Activated CD8-positive, alpha-beta memory T cell treated with anti-CD3 and anti-CD28 coated beads, Interleukin-2, amount 50 U/mL, for 4 hours (primary cell): Measurements from ENCODE around the gene MIEF1.

ENCODE experiments used
- DNase-seq: peaks from one replicate; pipeline ENCODE4 v3.0.0-alpha.2; 2020

MIEF1 gene

DNA sequence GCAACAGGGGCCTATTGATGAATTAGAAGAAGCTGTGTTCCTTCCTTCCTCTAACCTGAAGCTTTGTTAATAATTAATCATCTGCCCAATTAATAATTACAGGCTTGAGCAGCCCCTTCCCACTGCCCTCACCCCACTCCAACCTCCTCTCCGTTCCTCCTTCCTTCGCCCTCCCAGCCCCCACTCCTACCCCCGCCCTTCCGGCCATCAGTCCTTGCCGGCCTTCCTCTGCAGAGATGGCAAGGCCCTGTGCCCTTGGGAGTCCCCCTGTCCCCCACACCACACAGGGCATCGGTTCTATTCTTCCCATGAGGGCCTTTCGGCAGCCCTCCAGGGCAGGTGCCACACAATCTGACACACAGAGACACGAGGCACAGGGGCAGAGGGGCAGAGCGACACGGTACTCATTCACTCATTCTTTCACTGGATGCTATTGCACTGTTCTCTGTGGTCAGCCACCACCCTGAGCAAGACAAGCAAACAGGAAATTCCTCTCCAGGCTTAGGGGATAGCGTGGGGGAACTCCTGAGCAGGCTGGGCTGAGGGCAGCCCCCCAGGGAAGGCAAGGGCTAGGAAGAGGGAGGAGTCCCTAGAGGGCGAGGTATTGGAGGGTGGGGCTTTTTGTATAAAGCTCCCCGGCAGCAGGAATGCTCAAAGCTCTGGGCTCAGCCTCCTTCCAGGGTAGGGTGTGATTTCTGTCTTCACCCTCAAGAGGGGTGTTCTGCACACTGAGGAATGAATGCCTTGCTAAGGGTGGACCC lies 30.5 kb upstream of the MIEF1 start:
- no peak for DNase-seq

DNA sequence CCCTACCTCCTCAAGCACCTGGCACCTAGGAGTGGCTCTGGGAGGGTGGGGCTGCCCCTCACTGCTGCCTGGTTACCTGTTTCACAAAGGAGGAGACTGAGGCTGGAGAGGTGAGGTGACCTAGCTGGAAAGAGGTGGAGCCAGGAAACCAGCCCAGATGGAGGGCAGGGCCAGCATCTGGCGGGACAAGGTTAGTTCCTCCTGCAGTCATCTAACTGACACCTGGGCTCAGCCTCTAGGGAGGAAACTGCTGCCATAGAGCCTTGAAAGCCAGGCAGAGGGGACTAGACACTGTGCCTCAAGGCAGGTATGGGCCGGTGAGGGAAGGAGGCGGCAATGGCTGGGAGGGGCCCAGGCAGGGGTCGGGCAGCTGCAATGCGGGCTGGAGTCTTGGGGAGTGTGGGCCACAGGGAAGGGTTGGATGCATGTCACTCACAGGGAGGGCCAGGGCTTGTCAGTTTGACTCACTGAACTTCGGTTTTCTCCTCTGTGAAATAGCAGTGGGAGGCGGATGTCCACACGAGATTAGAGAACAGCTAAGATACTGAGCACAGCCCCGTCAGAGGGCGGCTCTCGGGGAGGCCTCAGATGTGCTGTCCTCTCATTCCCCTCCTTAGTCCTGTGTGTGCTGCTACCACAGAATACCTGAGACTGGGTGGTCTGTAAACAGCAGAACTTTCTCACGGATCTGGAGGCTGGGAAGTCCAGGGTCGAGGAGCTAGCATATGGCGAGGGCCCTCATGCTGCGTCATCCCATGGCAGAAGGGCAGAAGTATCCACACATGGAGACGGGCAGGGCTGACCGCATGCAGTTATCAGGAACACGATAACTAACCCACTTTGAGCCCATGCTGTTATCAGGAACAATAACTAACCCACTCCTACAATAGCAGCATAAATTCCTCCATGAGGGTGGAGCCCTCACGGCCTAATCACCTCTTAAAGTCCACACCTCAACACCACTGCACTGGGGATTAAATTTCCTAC lies 29.2 kb upstream of the MIEF1 start:
- DNase-seq, result no peak

DNA sequence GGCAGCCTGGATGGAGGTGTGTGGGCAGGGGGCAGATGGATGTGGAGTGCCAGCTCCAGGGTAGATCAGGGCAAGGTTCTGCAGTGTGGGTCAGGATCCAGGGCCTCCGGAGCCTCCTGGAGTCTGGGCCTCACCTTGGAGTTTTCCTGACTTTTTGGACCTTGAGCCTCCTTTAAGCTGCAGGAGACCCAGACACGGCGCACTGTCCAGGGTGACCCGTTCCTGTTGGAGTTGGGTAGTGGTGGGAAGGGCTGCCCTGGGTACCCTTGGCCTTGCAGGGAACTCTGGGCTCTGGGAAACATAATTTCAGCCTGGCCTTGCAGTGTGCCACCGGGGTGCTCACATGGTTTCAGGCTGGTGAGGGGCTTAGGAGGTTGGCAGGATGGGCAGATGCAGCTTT lies 28.2 kb upstream of the MIEF1 start:
- no peak for DNase-seq

DNA sequence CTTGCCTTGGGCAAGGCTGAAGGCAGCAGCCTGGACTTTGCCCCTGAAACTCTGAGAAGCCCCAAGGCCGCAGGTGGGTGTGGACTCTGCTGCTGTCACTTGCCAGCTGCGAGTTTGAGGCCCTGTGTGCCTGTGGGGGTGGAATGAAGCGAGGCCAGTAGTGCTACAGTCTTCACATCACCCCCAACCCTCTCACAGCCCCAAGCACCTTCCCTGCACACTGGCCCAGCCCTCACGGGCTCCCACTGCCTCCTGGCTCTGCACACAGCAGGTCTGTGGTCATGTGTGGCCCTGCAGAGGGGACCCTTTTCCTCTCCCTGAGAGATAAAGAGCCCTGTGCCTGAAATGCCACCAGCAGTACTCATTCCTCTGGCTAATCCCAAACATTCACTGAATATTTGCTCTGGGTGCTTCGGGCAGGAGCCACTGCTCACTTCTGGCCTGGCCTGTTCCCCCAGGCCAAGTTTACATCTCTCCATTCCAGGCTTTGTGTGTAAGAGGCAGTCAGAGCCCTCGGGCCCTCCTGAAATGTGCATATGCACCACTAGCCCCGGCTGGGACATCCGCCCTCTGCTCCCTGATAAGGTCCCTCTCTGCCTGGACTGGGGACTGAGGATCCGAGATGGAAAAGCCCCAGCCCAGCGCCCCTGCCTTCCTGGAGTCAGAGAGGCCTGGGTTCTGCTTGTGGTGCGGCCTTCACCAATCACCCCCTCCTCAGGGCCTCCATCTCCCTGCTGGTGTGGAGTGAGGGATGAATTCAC lies 27.6 kb upstream of the MIEF1 start:
- DNase-seq, result no peak

DNA sequence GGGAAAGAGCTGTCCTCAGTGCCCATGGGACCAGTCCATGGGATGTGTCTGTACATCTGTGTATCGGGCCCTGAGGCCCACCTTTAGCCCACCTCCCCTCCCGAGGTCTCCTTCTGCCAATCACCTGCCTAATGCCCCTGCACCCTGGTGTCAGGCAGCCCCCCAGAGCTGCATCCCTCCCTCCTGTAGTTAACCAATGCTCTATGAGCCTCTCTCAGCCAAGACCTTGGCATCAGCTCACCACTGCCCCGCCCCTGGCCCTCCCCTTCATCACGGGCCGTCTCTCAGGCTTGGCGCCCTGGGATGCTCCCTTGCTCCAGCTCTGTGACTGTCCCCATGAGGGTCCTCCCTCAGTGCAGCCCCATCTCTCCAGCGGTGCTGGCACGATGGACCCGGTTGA lies 26.8 kb upstream of the MIEF1 start:
- DNase-seq, result no peak

DNA sequence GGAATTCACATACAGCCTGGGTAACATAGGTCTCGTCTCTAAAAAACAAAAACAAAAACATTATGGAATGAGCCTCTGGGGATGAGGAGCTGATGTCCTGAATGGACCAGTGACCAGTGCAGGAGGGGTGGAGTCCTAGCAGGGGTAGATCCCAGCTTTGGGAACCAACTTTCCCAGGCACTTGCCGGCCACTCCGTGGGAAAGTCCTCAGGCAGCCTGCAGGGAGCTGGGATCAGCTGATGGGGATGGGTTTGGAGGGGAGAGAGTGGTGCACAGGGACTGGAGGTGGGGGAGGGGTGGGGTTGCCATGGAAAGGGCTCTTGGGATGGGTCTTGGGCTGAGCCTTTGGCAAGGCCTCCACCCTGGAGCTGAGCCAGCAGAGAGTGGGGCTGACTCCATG lies 26.2 kb upstream of the MIEF1 start:
- DNase-seq, result no peak

DNA sequence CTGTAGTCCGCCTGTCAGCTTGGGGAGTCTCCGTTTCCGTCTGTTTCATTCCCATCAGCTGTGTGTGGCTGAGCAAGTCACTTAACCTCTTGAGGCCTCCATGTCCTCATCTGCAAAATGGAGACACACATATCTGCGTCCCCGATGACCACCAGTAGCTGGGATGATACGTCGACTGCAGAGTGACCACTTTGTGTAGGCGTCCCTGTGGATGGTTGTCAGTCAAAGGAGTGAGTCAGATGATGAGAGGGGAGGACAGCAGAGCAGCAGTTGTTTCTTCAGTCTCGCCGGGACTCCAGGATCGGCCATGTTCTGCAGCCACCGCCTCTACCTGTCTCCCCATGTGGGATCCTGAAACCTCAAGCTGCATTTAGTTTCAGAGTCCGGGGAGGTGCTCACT lies 25.4 kb upstream of the MIEF1 start:
- no peak for DNase-seq

DNA sequence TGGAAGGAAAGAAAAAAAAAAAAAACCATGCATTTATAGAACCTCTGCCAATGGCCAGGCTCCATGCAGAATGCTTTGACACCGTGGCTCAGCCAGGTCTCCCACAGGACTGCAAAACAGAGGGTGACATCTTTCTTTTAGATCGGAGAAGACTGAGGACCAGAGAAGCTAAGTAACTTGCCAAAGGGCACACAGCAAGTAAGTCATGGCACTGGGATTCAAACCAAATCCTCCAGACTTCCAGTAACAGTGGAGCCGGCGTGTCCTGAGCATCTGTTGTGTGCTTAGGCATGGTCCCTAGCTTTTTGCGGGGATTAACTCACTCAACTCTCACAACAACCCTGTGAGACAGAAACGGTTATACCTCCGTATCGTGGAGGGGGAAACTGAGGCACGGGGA lies 24.5 kb upstream of the MIEF1 start:
- no peak for DNase-seq

DNA sequence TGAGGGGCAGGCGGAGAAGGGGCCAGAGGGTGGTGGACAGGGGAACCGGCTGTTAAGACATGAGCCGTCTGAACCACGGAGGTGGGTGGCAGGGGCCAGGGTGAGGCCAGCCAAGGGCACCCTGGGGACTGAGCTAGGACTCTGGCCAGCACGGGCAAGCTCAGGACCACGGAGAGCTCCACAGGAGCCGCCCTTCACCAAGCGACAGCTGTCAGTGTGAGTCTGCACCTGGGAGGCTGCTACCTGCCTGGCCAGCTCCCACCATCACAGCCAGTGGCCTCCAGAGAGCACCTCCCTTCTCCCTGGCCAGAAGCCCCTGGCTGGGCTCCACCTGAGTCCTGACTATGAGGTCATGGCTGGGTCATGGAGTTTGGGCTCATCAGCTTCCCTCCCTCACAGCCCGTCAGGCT lies 23.6 kb upstream of the MIEF1 start:
- no peak for DNase-seq

DNA sequence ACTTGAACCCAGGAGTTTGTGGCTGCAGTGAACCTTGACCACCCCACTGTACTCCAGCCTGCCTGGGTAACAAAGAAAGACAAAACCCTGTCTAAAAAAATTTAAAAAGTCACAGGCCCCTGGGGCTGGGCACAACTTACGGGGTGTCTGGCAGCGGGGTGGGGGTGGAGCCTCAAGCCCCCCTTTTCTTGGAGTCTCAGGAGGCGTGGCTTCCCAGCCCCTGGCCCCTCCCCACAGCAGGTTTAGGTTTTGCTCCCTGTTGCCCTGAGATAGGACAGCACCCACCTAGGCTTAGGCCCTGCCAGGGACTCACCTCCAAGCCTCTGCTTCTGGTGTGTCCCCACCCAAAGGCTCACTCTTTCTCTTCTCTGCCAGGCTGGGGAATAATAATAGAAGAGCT lies 22.8 kb upstream of the MIEF1 start:
- DNase-seq, result no peak

DNA sequence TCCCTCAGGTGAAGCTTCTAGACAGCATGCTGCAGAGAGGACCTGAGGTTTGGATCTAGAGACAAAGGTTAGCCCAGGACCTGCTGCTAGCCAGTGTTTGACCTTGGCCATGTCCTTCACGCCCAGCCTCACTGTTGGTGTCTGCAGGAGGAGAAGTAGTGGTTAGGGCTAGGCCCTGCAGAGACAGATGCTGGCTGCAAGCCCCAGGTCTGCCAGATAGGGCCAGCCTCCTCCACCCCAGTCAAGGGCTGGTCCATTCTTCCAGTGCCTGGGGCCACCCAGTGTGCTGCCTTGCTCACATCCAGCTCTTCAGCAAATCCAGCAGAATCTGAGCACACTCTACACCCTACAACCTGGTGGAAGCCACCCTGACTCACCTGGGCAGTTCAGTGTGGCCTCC lies 21.5 kb upstream of the MIEF1 start:
- no peak for DNase-seq

DNA sequence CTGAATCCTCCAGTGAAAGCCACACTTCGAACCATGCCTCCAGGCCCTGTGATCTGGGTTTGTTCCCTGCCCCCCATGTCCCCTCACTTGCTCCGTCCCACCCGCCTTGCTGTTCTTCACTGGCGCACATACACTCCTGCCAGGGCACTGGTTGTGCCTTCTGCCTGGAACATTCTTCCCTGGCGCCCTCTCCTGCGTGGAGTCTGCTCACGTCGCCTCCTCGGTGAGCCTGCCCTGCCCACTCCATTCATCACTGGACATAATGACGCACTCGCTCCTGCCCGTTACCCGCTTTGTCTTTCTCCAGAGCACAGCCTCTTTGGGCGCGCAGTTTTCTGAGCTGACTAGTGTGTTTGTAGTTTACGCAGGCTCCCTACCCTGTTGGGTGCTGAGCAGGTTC lies 21.0 kb upstream of the MIEF1 start:
- no peak for DNase-seq

DNA sequence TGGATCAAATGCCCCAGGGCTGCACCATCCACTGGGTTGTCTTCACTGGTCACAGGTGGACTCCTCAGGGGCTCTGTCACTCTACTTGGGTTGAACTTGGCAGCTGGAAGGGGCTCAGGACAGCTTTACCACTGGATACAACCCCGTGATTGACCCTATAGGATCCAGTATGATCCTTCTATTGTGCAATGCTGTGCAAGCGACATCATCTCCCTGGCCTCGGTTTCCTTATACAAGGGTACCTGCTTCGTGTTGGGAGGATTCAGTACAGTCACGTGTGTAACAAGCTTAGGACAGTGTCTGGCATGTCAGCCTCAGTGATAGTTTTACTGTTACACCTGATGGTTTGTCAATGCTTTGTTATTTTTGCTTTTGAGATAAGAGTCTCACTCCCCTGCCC lies 20.5 kb upstream of the MIEF1 start:
- DNase-seq, result no peak

DNA sequence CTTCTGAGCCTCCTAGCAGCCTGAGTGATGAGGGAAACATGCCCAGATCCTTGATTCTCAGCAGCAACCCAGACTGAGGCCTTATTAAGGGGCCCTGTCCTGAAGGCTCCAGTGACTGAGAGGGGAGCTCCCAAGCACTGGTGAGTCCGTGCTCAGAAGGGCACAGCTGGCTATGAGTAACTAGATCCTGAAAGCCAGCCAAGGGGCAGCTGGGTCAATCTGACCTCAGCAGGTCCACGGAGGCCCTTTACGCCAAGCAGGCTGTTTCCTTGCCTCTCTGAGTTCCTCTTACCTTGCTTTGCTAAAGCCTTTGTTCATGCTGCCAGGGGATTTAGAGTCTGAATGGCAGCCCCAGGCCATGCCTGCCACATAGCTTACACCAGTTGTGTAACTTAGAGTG lies 19.3 kb upstream of the MIEF1 start:
- DNase-seq, result no peak

DNA sequence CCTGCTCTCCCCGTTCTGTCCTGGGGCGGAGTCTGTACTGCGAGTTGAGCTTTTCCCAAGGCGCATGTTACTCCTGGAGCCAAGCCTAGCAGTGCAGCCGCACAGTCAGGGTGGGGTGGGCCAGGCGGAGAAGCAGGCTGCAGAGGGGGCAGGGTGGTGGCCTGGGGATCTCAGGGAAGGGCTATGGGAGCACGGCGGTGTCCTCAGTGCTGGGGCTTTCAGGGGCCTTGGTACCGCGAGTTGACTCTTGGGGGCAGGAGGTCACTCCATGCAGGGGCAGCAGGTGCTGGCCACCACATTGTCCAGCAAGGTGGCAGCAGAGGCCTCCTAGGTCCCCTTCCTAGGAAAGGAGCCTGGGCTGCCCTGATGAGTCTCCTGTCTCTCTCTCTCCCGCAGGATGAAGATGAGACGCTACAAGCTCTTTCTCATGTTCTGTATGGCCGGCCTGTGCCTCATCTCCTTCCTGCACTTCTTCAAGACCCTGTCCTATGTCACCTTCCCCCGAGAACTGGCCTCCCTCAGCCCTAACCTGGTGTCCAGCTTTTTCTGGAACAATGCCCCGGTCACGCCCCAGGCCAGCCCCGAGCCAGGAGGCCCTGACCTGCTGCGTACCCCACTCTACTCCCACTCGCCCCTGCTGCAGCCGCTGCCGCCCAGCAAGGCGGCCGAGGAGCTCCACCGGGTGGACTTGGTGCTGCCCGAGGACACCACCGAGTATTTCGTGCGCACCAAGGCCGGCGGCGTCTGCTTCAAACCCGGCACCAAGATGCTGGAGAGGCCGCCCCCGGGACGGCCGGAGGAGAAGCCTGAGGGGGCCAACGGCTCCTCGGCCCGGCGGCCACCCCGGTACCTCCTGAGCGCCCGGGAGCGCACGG lies 14.9 kb upstream of the MIEF1 start:
- DNase-seq, result no peak

DNA sequence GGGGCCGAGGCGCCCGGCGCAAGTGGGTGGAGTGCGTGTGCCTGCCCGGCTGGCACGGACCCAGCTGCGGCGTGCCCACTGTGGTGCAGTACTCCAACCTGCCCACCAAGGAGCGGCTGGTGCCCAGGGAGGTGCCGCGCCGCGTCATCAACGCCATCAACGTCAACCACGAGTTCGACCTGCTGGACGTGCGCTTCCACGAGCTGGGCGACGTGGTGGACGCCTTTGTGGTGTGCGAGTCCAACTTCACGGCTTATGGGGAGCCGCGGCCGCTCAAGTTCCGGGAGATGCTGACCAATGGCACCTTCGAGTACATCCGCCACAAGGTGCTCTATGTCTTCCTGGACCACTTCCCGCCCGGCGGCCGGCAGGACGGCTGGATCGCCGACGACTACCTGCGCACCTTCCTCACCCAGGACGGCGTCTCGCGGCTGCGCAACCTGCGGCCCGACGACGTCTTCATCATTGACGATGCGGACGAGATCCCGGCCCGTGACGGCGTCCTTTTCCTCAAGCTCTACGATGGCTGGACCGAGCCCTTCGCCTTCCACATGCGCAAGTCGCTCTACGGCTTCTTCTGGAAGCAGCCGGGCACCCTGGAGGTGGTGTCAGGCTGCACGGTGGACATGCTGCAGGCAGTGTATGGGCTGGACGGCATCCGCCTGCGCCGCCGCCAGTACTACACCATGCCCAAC lies 14.1 kb upstream of the MIEF1 start:
- DNase-seq, result no peak

DNA sequence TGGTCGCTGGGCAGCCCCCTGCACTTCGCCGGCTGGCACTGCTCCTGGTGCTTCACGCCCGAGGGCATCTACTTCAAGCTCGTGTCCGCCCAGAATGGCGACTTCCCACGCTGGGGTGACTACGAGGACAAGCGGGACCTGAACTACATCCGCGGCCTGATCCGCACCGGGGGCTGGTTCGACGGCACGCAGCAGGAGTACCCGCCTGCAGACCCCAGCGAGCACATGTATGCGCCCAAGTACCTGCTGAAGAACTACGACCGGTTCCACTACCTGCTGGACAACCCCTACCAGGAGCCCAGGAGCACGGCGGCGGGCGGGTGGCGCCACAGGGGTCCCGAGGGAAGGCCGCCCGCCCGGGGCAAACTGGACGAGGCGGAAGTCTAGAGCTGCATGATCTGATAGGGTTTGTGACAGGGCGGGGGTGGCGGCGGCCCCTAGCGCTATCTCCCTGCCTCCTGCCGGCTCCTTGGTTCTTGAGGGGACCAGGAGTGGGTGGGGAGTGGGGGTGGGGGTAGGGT lies 13.5 kb upstream of the MIEF1 start:
- DNase-seq, result no peak

DNA sequence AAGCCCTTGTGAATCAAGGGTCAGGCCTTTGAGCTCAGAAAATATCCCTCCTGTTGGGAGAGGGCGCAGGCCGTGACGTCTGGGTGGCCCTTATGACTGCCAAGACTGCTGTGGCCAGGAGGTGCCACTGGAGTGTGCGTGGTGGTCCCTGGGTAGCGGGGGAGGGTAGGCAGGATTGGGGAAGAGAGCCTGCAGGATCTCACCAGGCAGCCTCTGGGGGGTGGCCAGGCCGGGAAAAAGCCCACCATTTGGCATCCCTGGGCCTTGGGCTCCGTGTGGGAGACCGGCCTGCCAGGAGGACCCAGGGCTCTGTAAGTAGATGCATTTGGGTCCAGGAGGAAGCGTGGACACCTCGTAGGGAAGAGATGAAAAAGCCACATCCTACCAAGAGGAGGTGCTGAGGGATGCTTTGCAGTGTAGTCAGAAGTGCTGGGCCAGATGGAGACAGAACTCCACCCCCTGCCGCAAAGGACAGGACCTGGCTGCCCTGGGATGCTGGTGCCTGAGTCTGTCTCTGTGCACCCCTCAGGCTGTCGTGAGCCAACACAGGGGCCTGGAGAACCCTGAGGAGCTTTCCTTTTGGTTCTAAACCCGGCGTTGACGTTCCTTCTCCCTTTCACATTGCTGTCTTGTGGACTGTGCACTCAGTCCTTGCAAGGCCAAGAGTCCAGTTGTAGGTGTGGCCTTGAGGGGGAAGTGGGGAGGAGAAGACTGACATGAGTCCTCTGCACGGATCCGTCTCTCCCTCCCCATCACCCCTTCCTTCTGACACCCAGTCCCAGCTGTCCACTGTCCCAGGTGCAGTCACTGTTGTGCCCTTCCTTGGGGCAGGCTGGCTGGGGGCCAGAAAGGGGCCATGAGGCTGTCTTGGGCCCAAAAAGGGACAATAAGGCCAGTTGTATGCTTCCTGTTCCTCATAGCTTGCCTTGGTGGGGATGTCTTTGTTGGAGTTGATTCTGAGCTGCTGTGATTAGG lies 12.7 kb upstream of the MIEF1 start:
- no peak for DNase-seq

DNA sequence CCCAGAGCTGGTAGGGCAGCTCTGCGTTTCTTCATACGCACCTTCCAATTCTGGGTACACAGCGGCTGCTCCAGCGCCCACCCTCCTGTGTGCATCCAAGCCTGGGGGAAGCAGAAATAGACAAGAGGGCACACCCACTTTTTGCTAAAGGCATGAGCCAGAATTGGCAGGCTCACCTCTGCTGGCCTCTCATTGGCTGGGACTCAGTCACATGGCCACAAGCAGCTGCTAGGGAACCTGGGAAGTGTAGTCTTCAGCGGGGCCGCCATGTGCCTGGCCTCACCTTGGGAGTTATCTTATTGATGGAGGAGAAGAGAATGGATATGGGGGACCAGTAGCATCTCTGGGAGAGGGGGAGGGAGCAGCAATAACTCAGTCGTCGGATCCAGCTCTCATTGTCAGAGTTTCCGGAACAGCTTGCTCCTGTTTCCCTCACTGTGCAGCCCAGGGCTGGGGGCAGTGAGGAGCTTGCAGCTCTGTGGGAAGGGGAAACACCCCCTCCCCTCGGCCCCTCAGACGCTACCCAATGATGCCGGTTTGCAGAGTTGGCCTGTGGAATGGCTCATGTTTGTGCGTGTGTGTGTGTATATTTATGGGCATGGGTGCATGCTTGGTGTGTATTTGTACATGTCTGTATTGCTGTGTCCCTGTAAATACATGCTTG lies 11.8 kb upstream of the MIEF1 start:
- DNase-seq, result peak; percentile 68
